HFFc6 (cell line): ENCODE data around the gene PCDH9. TPM values are rescaled to one million over a fixed set of nuclear protein-coding genes. Genes with fewer than 3 reads are reported as not detected.

Experiments
- DNase-seq: peaks from one replicate; pipeline ENCODE4 v3.0.0-alpha.2; 2018
- H3K27ac Mint-ChIP-seq: 2 replicates; pipeline ENCODE4 v1.8.0; 2020; ENCODE audit warnings: mild to moderate bottlenecking, mixed read lengths
- H3K27me3 Mint-ChIP-seq: 2 replicates; pipeline ENCODE4 v1.8.0; 2021; ENCODE audit warnings: mild to moderate bottlenecking, moderate library complexity, mixed read lengths; ENCODE audit not compliant: insufficient read depth
- H3K36me3 Mint-ChIP-seq: 2 replicates; pipeline ENCODE4 v1.8.0; 2021; ENCODE audit warnings: low read depth, mixed read lengths
- H3K4me1 Mint-ChIP-seq: 2 replicates; pipeline ENCODE4 v1.8.0; 2020; ENCODE audit warnings: low read depth, mixed read lengths
- H3K4me3 Mint-ChIP-seq: 2 replicates; pipeline ENCODE4 v1.8.0; 2020; ENCODE audit warnings: mild to moderate bottlenecking, moderate library complexity, mixed read lengths
- H3K9me3 Mint-ChIP-seq: 2 replicates; pipeline ENCODE4 v1.8.0; 2020; ENCODE audit warnings: mild to moderate bottlenecking, mixed read lengths
- long read RNA-seq: library from polyadenylated mRNA; unstranded; transcript quantifications from one replicate; pipeline ENCODE4 v2.0.0, GENCODE V29; 2019
- total RNA-seq, 6 experiments: library from RNA; stranded (reverse); fragmentation: NEBNext Ultra II Directional; extraction: Animal tissue kit (Norgen Biotek cat#: 25700); gene quantifications; 2 replicates in 1 of 6; 3 replicates in 5 of 6; pipeline ENCODE4 v1.2.3, GENCODE V29; 2021
- TF ChIP-seq, protein P1 (sequence below): fragments of 200-600 bp; sonication (generic); IDR thresholded peaks from 2 replicates; pipeline ENCODE4 v1.5.0; 2021; ENCODE audit warnings: antibody characterized with exemption, mild to moderate bottlenecking

The PCDH9 gene, protein sequence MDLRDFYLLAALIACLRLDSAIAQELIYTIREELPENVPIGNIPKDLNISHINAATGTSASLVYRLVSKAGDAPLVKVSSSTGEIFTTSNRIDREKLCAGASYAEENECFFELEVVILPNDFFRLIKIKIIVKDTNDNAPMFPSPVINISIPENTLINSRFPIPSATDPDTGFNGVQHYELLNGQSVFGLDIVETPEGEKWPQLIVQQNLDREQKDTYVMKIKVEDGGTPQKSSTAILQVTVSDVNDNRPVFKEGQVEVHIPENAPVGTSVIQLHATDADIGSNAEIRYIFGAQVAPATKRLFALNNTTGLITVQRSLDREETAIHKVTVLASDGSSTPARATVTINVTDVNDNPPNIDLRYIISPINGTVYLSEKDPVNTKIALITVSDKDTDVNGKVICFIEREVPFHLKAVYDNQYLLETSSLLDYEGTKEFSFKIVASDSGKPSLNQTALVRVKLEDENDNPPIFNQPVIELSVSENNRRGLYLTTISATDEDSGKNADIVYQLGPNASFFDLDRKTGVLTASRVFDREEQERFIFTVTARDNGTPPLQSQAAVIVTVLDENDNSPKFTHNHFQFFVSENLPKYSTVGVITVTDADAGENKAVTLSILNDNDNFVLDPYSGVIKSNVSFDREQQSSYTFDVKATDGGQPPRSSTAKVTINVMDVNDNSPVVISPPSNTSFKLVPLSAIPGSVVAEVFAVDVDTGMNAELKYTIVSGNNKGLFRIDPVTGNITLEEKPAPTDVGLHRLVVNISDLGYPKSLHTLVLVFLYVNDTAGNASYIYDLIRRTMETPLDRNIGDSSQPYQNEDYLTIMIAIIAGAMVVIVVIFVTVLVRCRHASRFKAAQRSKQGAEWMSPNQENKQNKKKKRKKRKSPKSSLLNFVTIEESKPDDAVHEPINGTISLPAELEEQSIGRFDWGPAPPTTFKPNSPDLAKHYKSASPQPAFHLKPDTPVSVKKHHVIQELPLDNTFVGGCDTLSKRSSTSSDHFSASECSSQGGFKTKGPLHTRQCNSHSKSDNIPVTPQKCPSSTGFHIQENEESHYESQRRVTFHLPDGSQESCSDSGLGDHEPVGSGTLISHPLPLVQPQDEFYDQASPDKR (N-terminal part only)
- total RNA-seq: 1 to 10 TPM; 2.0 to 6.7 (median 2.6) TPM
- long read RNA-seq, full-length matches to known transcripts: 4 of 7 reads
- long read RNA-seq, partial matches to known transcripts: 0 of 7 reads
- long read RNA-seq, other reads (novel, unspliced or antisense): 3 of 7 reads

DNA sequence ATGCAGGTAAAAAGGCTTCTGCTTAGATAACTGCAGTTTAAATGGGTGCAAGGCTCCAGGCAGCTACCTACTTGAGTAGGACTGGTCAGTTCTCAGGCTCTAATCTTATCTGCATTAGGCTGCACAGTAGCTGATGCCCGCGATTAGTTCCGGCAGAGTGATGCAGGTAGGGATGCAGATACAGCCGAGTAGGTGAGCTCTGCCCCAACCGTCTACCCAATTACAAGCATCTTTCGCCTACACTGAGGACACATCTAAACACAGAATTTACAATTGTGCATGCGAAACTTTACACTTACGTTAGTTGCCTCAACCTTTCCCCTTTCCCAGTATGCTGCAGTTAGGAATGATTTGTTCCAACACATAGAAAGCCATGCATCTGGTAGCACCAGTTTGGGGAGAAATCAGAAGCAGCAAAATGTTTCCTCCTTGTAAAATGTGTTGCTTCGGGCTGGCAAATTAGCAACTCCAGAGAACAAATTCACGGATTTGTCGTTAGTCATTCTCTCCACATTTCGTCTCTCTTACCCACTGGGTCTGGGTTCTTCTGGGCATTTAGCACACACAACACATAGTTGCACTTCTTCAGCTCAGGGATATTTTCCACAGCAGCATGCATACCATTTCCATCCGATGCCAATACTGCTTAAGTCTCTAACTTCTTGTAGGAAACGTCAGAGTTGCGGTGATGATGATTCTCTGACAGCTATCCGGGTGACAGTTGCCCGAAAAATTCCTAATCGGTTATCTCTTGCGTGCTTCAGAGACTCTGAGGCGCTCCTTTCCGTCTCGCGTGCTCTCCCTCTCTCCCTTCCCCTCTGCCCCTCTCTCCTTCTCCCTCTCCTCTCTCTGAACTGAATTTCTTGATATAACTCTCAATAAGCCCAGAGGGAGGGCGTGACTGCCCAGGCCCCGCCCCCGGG is at the start of gene PCDH9:
Gene PCDH9 (minus strand): TSS at position 856 of the 923 bp plus-strand sequence. CDS start 1,896 bp downstream, outside the sequence.
- H3K4me3 Mint-ChIP-seq: no peak within 1 kb of the TSS
- peak within 1 kb of the TSS; percentile 83 for H3K27ac Mint-ChIP-seq
- 0 out of 2 replicates have a peak, but pooled peaks cover 13% of the 10 kb centered on the region for H3K4me1 Mint-ChIP-seq
- no peaks in the 10 kb centered on the region for H3K27me3 Mint-ChIP-seq
- H3K9me3 Mint-ChIP-seq: no peaks in the 10 kb centered on the region
- DNase-seq: no peak
- no peaks in the 10 kb centered on the region for H3K36me3 Mint-ChIP-seq
- TF ChIP-seq, protein P1, sequence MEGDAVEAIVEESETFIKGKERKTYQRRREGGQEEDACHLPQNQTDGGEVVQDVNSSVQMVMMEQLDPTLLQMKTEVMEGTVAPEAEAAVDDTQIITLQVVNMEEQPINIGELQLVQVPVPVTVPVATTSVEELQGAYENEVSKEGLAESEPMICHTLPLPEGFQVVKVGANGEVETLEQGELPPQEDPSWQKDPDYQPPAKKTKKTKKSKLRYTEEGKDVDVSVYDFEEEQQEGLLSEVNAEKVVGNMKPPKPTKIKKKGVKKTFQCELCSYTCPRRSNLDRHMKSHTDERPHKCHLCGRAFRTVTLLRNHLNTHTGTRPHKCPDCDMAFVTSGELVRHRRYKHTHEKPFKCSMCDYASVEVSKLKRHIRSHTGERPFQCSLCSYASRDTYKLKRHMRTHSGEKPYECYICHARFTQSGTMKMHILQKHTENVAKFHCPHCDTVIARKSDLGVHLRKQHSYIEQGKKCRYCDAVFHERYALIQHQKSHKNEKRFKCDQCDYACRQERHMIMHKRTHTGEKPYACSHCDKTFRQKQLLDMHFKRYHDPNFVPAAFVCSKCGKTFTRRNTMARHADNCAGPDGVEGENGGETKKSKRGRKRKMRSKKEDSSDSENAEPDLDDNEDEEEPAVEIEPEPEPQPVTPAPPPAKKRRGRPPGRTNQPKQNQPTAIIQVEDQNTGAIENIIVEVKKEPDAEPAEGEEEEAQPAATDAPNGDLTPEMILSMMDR: no peak

DNA sequence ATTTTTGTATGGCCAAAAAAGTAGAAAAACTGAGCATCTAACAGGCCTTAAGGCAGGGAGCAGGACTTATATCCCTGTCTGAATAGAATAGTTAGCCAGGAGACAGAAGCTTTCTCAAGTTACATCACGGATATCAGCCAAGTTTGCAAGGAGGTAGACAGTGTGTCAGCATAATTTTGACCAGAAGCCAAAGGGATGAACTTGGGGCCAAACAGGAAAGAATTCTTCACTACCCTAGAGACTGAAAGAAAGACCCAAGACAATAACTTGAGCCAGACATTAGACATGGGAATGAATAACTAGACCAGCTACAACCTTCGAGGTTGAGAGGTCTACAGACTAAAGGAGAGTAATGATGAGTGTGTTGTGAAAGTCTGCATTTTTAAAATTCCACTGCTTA is 48.1 kb upstream of the PCDH9 start:
- Mint-ChIP-seq H3K36me3 (no peaks in the 10 kb centered on the region), H3K9me3 (no peaks in the 10 kb centered on the region), H3K27me3 (no peaks in the 10 kb centered on the region; the same call in 1 of the 2 replicates), H3K27ac (no peak overlapping the region), H3K4me1 (no peaks in the 10 kb centered on the region; the same call in 1 of the 2 replicates), H3K4me3 (no peak overlapping the region)
- DNase-seq: peak; percentile 18
- TF ChIP-seq, protein P1: no peak

DNA sequence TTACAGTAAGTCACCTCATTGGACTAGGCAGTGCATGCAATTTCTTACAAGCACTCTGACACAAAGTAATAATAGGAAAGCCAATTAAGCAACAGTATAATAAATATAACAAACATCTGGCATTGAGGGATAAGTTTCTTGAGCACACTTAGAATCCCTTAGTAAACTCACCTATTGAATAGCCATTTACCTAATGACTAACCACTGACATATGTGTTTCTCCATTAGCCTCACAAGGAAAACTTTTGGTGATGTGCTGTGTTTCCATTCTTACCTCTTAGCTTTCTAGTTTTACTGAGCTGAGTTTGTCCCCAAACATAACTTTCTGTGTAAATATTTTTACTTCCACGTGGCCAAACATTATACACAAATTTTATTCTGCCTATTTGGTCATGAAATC is 47.4 kb upstream of the PCDH9 start:
- DNase-seq: no peak
- Mint-ChIP-seq H3K36me3 (no peaks in the 10 kb centered on the region), H3K27ac (no peak overlapping the region), H3K27me3 (no peaks in the 10 kb centered on the region; the same call in 1 of the 2 replicates), H3K4me1 (no peaks in the 10 kb centered on the region; the same call in 1 of the 2 replicates), H3K9me3 (no peaks in the 10 kb centered on the region), H3K4me3 (no peak overlapping the region)
- TF ChIP-seq, protein P1: no peak

DNA sequence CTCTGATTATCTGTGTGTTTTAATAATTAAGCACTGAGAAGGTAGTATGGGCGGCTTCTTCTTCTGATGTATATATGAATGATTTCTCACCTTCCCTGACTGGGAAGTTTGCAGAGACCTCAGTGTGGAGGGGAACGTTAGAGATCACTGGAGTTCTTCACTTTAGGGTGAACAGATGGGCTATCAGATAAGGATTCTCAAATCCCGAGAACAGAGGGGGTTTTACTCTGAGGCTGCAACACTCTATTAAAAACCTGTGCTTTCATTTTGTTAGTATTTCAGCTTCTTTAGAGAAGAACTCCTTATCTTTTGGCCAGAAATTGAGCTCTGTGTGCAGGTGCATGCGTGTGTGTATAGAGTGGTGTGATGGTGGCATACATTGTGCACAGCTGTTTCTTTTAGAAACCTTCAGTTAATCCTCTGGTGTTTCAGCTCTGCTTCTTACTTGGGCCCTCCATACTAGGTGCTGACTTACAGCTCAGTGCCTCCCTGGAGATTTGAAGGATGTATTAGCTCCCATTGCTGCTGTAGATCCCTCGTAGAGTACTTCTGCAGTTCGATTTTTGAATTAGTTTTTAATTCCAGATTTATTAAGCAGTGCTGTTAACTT is 45.3 kb upstream of the PCDH9 start:
- no peaks in the 10 kb centered on the region; the same call in 1 of the 2 replicates for H3K27me3 Mint-ChIP-seq
- no peaks in the 10 kb centered on the region for H3K9me3 Mint-ChIP-seq
- H3K36me3 Mint-ChIP-seq: no peaks in the 10 kb centered on the region
- no peaks in the 10 kb centered on the region; the same call in 1 of the 2 replicates for H3K4me1 Mint-ChIP-seq
- no peak overlapping the region for H3K4me3 Mint-ChIP-seq
- DNase-seq: no peak
- TF ChIP-seq, protein P1: no peak
- H3K27ac Mint-ChIP-seq: no peak overlapping the region
